ENCODE measurements around the gene OGFR.

OGFR gene

GRCh38 chr20:62804627-62805154 lies at the start of gene OGFR:
Gene OGFR (plus strand): TSS chr20:62804835. CDS start chr20:62804860, 25 bp downstream.
- in situ Hi-C loops (cut with HindIII; ENCODE audit: low sequenced_read_pairs), result no loop called here

GRCh38 chr20:62754991-62755356 lies 49.7 kb upstream of the OGFR start:
- no peak for TF ChIP-seq CTCF (IDR thresholded peaks at IDR 0.05; ENCODE audit: low read depth, low read length)
- no peak for DNase-seq (ENCODE audit: low read depth, low spot score)
- in situ Hi-C loops (cut with HindIII; ENCODE audit: low sequenced_read_pairs), result no loop called here
- H3K4me3 ChIP-seq (ENCODE audit: low read depth, low read length), result no peak overlapping the region

More at GRCh38 chr20:62804627-62805154, at the start of gene OGFR:
- peak within 1 kb of the TSS; percentile 70 for H3K4me3 ChIP-seq (ENCODE audit: low read depth, low read length)
- peak; percentile 58 for DNase-seq (ENCODE audit: low read depth, low spot score)
- TF ChIP-seq CTCF (IDR thresholded peaks at IDR 0.05; ENCODE audit: low read depth, low read length), result no peak

GRCh38 chr20:62755817-62756724 lies 48.6 kb upstream of the OGFR start:
- no peak for TF ChIP-seq CTCF (IDR thresholded peaks at IDR 0.05; ENCODE audit: low read depth, low read length)

GRCh38 chr20:62758226-62758912 lies 46.3 kb upstream of the OGFR start:
- no peak overlapping the region for H3K4me3 ChIP-seq (ENCODE audit: low read depth, low read length)
- in situ Hi-C loops (cut with HindIII; ENCODE audit: low sequenced_read_pairs), result no loop called here

More at GRCh38 chr20:62755817-62756724, 48.6 kb upstream of the OGFR start:
- in situ Hi-C loops (cut with HindIII; ENCODE audit: low sequenced_read_pairs), result no loop called here
- H3K4me3 ChIP-seq (ENCODE audit: low read depth, low read length), result no peak overlapping the region
- DNase-seq (ENCODE audit: low read depth, low spot score), result no peak

GRCh38 chr20:62759981-62760431 lies 44.6 kb upstream of the OGFR start:
- in situ Hi-C loops (cut with HindIII; ENCODE audit: low sequenced_read_pairs), result no loop called here
- H3K4me3 ChIP-seq (ENCODE audit: low read depth, low read length), result no peak overlapping the region
- no peak for DNase-seq (ENCODE audit: low read depth, low spot score)
- TF ChIP-seq CTCF (IDR thresholded peaks at IDR 0.05; ENCODE audit: low read depth, low read length), result no peak

More at GRCh38 chr20:62758226-62758912, 46.3 kb upstream of the OGFR start:
- TF ChIP-seq CTCF (IDR thresholded peaks at IDR 0.05; ENCODE audit: low read depth, low read length), result no peak
- DNase-seq (ENCODE audit: low read depth, low spot score), result no peak

- no peak for DNase-seq (ENCODE audit: low read depth, low spot score)
- in situ Hi-C loops (cut with HindIII; ENCODE audit: low sequenced_read_pairs), result no loop called here
- no peak overlapping the region for H3K4me3 ChIP-seq (ENCODE audit: low read depth, low read length)
- TF ChIP-seq CTCF (IDR thresholded peaks at IDR 0.05; ENCODE audit: low read depth, low read length), result no peak
These were observed 44.2 kb upstream of the OGFR start for GRCh38 chr20:62760471-62760855.
